Measurements from ENCODE around the gene MYLIP. TPM values are rescaled to one million over a fixed set of nuclear protein-coding genes. Genes with fewer than 3 reads are reported as not detected.

The MYLIP gene
- 10 to 100 TPM in 1 of 2 donors, 1 to 10 TPM in 1; 10.0 to 26.3 TPM for total RNA-seq

DNA sequence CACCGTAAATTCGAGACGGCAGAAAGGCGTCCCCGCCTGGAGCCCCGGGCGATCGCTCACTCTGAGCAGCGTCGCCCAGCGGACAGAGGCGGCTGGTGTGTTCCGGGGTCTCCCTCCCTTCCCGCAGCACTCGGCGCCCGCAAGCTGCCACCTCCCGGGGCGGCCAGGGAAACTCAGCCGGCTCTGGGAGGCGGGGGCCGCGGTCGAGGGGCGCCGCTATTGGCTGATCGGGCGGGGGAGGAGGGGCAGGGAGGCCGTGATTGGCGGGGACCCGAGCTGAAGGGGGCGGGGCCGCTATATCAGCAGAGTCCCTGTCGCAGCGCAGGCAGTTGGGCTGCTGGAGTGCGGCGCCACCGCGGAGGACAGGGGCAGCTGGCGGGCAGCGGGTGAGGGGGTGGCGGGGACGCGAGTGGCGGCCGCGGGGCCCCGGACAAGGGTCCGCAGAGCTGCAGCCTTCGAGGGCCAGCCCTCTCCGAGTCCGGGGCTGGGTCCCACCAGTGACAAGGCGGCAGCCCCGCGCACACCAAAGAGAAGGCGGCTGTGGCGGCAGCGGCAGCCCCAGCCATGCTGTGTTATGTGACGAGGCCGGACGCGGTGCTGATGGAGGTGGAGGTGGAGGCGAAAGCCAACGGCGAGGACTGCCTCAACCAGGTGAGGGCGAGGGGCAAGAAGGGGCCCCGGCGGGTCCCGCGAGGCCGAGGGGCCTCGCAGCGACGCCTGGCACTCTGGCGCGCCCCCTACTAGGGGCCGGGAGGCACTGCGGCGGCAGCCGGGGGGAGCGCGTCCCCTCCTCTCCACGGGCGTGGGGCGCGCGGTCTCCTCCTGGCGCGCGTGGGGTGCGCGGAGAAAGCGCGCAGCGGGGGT is at the start of gene MYLIP:
Gene MYLIP, plus strand, starts transcription at position 328 of the 864 bp plus-strand sequence. Its CDS starts 237 bp downstream, at position 565.

Small RNAs within 50 kb of the gene (small RNA-seq; reads per million reads assigned to genes)
- gene MIR4639: 0.70 to 0.73 reads per million in 2 donors

Other genes starting within 250 kb of the MYLIP start
- 100 to 1,000 TPM; 129 to 200 TPM for gene GMPR, start 109.5 kb downstream of the MYLIP start, total RNA-seq

All from melanocyte of skin (primary cell).